Bronchial epithelial cell (primary cell): Measurements from ENCODE around the gene TMEM175. TPM values are rescaled to one million over a fixed set of nuclear protein-coding genes. Genes with fewer than 3 reads are reported as not detected.

Experiments
- DNase-seq: peaks from one replicate; pipeline ENCODE4 v3.0.0-alpha.2; 2010; ENCODE audit warnings: low read depth
- FAIRE-seq: peaks from 2 replicates; lab custom pipeline; 2011; peaks lifted over from hg19 to GRCh38; lab: Jason Lieb, UNC
- H3K27me3 ChIP-seq: 2 replicates; pipeline ENCODE4 v1.5.1; 2011; ENCODE audit warnings: low read length; ENCODE audit not compliant: control insufficient read depth, insufficient read depth
- H3K36me3 ChIP-seq: 2 replicates; pipeline ENCODE4 v1.5.1; 2011; ENCODE audit warnings: low read length; ENCODE audit not compliant: control insufficient read depth, insufficient read depth
- H3K4me3 ChIP-seq: 2 replicates; pipeline ENCODE4 v1.5.1; 2011; ENCODE audit warnings: mild to moderate bottlenecking, low read depth, low read length, control low read depth
- CTCF ChIP-seq: IDR thresholded peaks from 2 replicates; pipeline ENCODE4 v1.5.1; 2011; ENCODE audit warnings: mild to moderate bottlenecking, moderate library complexity, low read length, control low read depth, inconsistent platforms; ENCODE audit not compliant: insufficient read depth, severe bottlenecking
- total RNA-seq: library from RNA; depleted of rRNA; stranded (reverse); fragments of >200 nt; gene quantifications from 2 replicates; pipeline ENCODE4 v1.2.1, GENCODE V29; 2014

The TMEM175 gene
- total RNA-seq, 1 donor from 2014 or later: 3.4 TPM

GRCh38 chr4:989722-990471 lies 57.6 kb downstream of the TMEM175 start:
- DNase-seq (no peak), FAIRE-seq (no peak)
- H3K36me3 ChIP-seq: peaks cover 5% of the 10 kb centered on the region
- no peak for TF ChIP-seq CTCF
- no peak overlapping the region for H3K4me3 ChIP-seq
- no peaks in the 10 kb centered on the region for H3K27me3 ChIP-seq

GRCh38 chr4:990746-991367 lies 58.6 kb downstream of the TMEM175 start:
- TF ChIP-seq CTCF: no peak

GRCh38 chr4:991451-992296 lies 59.4 kb downstream of the TMEM175 start:
- Histone ChIP-seq H3K27me3 (peaks cover 3% of the 10 kb centered on the region), H3K4me3 (no peak overlapping the region), H3K36me3 (peaks cover 5% of the 10 kb centered on the region)
- no peak for FAIRE-seq
- no peak for DNase-seq
- TF ChIP-seq CTCF: no peak

More at GRCh38 chr4:990746-991367, 58.6 kb downstream of the TMEM175 start:
- no peak overlapping the region for H3K4me3 ChIP-seq
- no peaks in the 10 kb centered on the region for H3K27me3 ChIP-seq
- H3K36me3 ChIP-seq: peaks cover 5% of the 10 kb centered on the region
- DNase-seq (no peak), FAIRE-seq (no peak)

GRCh38 chr4:992297-993110 lies 60.2 kb downstream of the TMEM175 start:
- peaks cover 5% of the 10 kb centered on the region for H3K36me3 ChIP-seq
- peaks cover 6% of the 10 kb centered on the region for H3K27me3 ChIP-seq
- FAIRE-seq: peak; percentile 13
- no peak for DNase-seq
- no peak overlapping the region for H3K4me3 ChIP-seq
- no peak for TF ChIP-seq CTCF
